T-helper 2 cell treated with Interferon-gamma antibody and Interleukin-4, amounts not matched to agents 5 μg/mL and 100 μg/mL, for 36 hours (primary cell): ENCODE results near the gene EDARADD.
A peak's percentile ranks its signal among the peaks of the same experiment; 100 is the strongest.

Experiments used
- DNase-seq: peaks from one replicate; pipeline ENCODE4 v3.0.0; 2021; ENCODE audit warnings: low spot score
- H3K27ac Mint-ChIP-seq: one replicate; pipeline ENCODE4 v1.8.0; 2021; ENCODE audit warnings: mild to moderate bottlenecking, mixed read lengths
- H3K27me3 Mint-ChIP-seq: one replicate; pipeline ENCODE4 v1.8.0; 2021; ENCODE audit warnings: low read depth, mixed read lengths
- H3K36me3 Mint-ChIP-seq: one replicate; pipeline ENCODE4 v1.8.0; 2021; ENCODE audit warnings: low read depth, mixed read lengths
- H3K4me1 Mint-ChIP-seq: one replicate; pipeline ENCODE4 v1.8.0; 2021; ENCODE audit warnings: low read depth, mixed read lengths
- H3K4me3 Mint-ChIP-seq: one replicate; pipeline ENCODE4 v1.8.0; 2022; ENCODE audit warnings: mild to moderate bottlenecking, moderate library complexity, mixed read lengths
- H3K9me3 Mint-ChIP-seq: one replicate; pipeline ENCODE4 v1.8.0; 2021; ENCODE audit warnings: mixed read lengths

Gene EDARADD

GRCh38 chr1:236370420-236370819 is 23.7 kb upstream of the EDARADD start:
- no peak overlapping the region for H3K27ac Mint-ChIP-seq
- DNase-seq = peak; percentile 51
- H3K4me3 Mint-ChIP-seq = no peak overlapping the region
- H3K9me3 Mint-ChIP-seq = peaks cover 5% of the 10 kb centered on the region
- no peaks in the 10 kb centered on the region for H3K36me3 Mint-ChIP-seq
- H3K27me3 Mint-ChIP-seq = peaks cover 10% of the 10 kb centered on the region
- H3K4me1 Mint-ChIP-seq = peaks cover 12% of the 10 kb centered on the region

- DNase-seq = no peak
- Mint-ChIP-seq H3K4me1 (peaks cover 12% of the 10 kb centered on the region), H3K36me3 (no peaks in the 10 kb centered on the region), H3K27me3 (peaks cover 10% of the 10 kb centered on the region), H3K27ac (no peak overlapping the region), H3K9me3 (peaks cover 5% of the 10 kb centered on the region), H3K4me3 (no peak overlapping the region)
These were observed 23.0 kb upstream of the EDARADD start for GRCh38 chr1:236371083-236371482.

- H3K4me3 Mint-ChIP-seq = no peak overlapping the region
- H3K27me3 Mint-ChIP-seq = peaks cover 3% of the 10 kb centered on the region
- peaks cover 5% of the 10 kb centered on the region for H3K4me1 Mint-ChIP-seq
- H3K27ac Mint-ChIP-seq = no peak overlapping the region
- peaks cover 16% of the 10 kb centered on the region for H3K9me3 Mint-ChIP-seq
- no peak for DNase-seq
- H3K36me3 Mint-ChIP-seq = no peaks in the 10 kb centered on the region
These were observed 16.1 kb upstream of the EDARADD start for GRCh38 chr1:236377832-236378535.

- no peaks in the 10 kb centered on the region for H3K27me3 Mint-ChIP-seq
- H3K36me3 Mint-ChIP-seq = no peaks in the 10 kb centered on the region
- H3K4me3 Mint-ChIP-seq = no peak overlapping the region
- H3K4me1 Mint-ChIP-seq = no peaks in the 10 kb centered on the region
- H3K27ac Mint-ChIP-seq = no peak overlapping the region
- DNase-seq = no peak
- H3K9me3 Mint-ChIP-seq = peaks cover 16% of the 10 kb centered on the region
These were observed 12.4 kb upstream of the EDARADD start for GRCh38 chr1:236381565-236382158.

- Mint-ChIP-seq H3K36me3 (no peaks in the 10 kb centered on the region), H3K4me3 (no peak overlapping the region), H3K9me3 (no peaks in the 10 kb centered on the region), H3K27ac (no peak overlapping the region), H3K27me3 (peaks cover 14% of the 10 kb centered on the region), H3K4me1 (peaks cover 2% of the 10 kb centered on the region)
- DNase-seq = no peak
These were observed 5.8 kb upstream of the EDARADD start for GRCh38 chr1:236388332-236388731.

- DNase-seq = peak; percentile 16
- no peaks in the 10 kb centered on the region for H3K9me3 Mint-ChIP-seq
- no peak overlapping the region for H3K4me3 Mint-ChIP-seq
- H3K27ac Mint-ChIP-seq = no peak overlapping the region
- H3K36me3 Mint-ChIP-seq = no peaks in the 10 kb centered on the region
- H3K27me3 Mint-ChIP-seq = peaks cover 14% of the 10 kb centered on the region
- H3K4me1 Mint-ChIP-seq = peaks cover 10% of the 10 kb centered on the region
These were observed 4.8 kb upstream of the EDARADD start for GRCh38 chr1:236389253-236389652.

GRCh38 chr1:236391008-236391407 is 3.1 kb upstream of the EDARADD start:
- H3K4me1 Mint-ChIP-seq = peaks cover 15% of the 10 kb centered on the region
- H3K27ac Mint-ChIP-seq = no peak overlapping the region
- no peak for DNase-seq
- no peaks in the 10 kb centered on the region for H3K9me3 Mint-ChIP-seq
- H3K4me3 Mint-ChIP-seq = no peak overlapping the region
- H3K27me3 Mint-ChIP-seq = peaks cover 15% of the 10 kb centered on the region
- H3K36me3 Mint-ChIP-seq = peaks cover 3% of the 10 kb centered on the region

- Mint-ChIP-seq H3K4me1 (peaks cover 25% of the 10 kb centered on the region), H3K9me3 (no peaks in the 10 kb centered on the region), H3K27ac (no peak overlapping the region), H3K27me3 (peaks cover 17% of the 10 kb centered on the region), H3K36me3 (peaks cover 4% of the 10 kb centered on the region), H3K4me3 (no peak overlapping the region)
- DNase-seq = no peak
These were observed 1.9 kb upstream of the EDARADD start for GRCh38 chr1:236392182-236392581.

- peak overlapping the region; percentile 92 for H3K4me3 Mint-ChIP-seq
- H3K27me3 Mint-ChIP-seq = peaks cover 10% of the 10 kb centered on the region
- peak overlapping the region; percentile 91 for H3K27ac Mint-ChIP-seq
- DNase-seq = no peak
- peaks cover 32% of the 10 kb centered on the region for H3K4me1 Mint-ChIP-seq
- peaks cover 9% of the 10 kb centered on the region for H3K36me3 Mint-ChIP-seq
- H3K9me3 Mint-ChIP-seq = no peaks in the 10 kb centered on the region
These were observed 768 bp downstream of the EDARADD start for GRCh38 chr1:236394879-236395229.

GRCh38 chr1:236395230-236395946 is 1.3 kb downstream of the EDARADD start:
- peaks cover 9% of the 10 kb centered on the region for H3K36me3 Mint-ChIP-seq
- peak; percentile 66 for DNase-seq
- H3K27me3 Mint-ChIP-seq = peaks cover 10% of the 10 kb centered on the region
- H3K27ac Mint-ChIP-seq = peak overlapping the region; percentile 94
- peak overlapping the region; percentile 98 for H3K4me3 Mint-ChIP-seq
- peaks cover 37% of the 10 kb centered on the region for H3K4me1 Mint-ChIP-seq
- H3K9me3 Mint-ChIP-seq = no peaks in the 10 kb centered on the region

- Mint-ChIP-seq H3K27me3 (peaks cover 6% of the 10 kb centered on the region), H3K27ac (peak overlapping the region; percentile 94), H3K9me3 (no peaks in the 10 kb centered on the region), H3K36me3 (peaks cover 9% of the 10 kb centered on the region), H3K4me1 (peaks cover 37% of the 10 kb centered on the region), H3K4me3 (peak overlapping the region; percentile 98)
- peak; percentile 70 for DNase-seq
These were observed 2.0 kb downstream of the EDARADD start for GRCh38 chr1:236395947-236396664.

GRCh38 chr1:236396665-236397043 is 2.6 kb downstream of the EDARADD start:
- no peaks in the 10 kb centered on the region for H3K9me3 Mint-ChIP-seq
- H3K27me3 Mint-ChIP-seq = peaks cover 4% of the 10 kb centered on the region
- peaks cover 37% of the 10 kb centered on the region for H3K4me1 Mint-ChIP-seq
- H3K27ac Mint-ChIP-seq = peak overlapping the region; percentile 94
- H3K4me3 Mint-ChIP-seq = peak overlapping the region; percentile 98
- peaks cover 9% of the 10 kb centered on the region for H3K36me3 Mint-ChIP-seq
- peak; percentile 14 for DNase-seq

GRCh38 chr1:236397173-236397759 is 3.2 kb downstream of the EDARADD start:
- no peak for DNase-seq
- peaks cover 37% of the 10 kb centered on the region for H3K4me1 Mint-ChIP-seq
- no peak overlapping the region for H3K27ac Mint-ChIP-seq
- peaks cover 9% of the 10 kb centered on the region for H3K36me3 Mint-ChIP-seq
- H3K9me3 Mint-ChIP-seq = no peaks in the 10 kb centered on the region
- peaks cover 4% of the 10 kb centered on the region for H3K27me3 Mint-ChIP-seq
- H3K4me3 Mint-ChIP-seq = peak overlapping the region; percentile 98
